Fibroblast of pulmonary artery (primary cell): Measurements from ENCODE around the gene CEACAM20.

Source experiments
- DNase-seq: peaks from one replicate; pipeline ENCODE4 v3.0.0-alpha.2; 2010; ENCODE audit warnings: low read depth
- H3K4me3 ChIP-seq: replicated peaks from 2 replicates; pipeline ENCODE4 v1.5.1; 2011; ENCODE audit warnings: low read depth, mild to moderate bottlenecking, control low read depth, low read length, moderate library complexity
- TF ChIP-seq, protein P1 (sequence below): IDR thresholded peaks from 2 replicates; pipeline ENCODE4 v1.5.1; 2011; ENCODE audit warnings: mild to moderate bottlenecking, control low read depth, low read length, inconsistent platforms; ENCODE audit errors: missing control alignments

CEACAM20 gene

DNA sequence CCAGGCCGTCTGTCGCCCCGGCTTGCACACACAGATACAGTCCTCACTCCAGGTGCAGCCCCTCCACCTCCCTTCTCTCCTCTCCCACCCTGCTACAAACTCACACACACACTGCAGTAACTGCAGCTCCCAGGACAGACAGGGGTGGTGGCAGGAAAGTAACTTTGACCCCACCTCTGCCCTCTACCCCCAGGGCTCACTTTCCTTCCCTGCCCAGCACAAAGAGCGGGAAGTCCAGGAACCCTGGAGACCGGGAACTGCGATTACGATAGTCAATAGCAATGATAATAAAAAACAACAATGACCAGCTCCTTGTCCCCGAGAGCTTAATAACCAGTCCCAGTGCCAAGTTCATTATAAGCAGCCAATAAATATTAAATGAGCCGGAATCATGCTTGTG, at the start of gene CEACAM20:
TSS of gene CEACAM20 (minus strand) at position 140 of the 400 bp plus-strand sequence. CDS start 166 bp downstream, outside the sequence.
- TF ChIP-seq, protein P1, sequence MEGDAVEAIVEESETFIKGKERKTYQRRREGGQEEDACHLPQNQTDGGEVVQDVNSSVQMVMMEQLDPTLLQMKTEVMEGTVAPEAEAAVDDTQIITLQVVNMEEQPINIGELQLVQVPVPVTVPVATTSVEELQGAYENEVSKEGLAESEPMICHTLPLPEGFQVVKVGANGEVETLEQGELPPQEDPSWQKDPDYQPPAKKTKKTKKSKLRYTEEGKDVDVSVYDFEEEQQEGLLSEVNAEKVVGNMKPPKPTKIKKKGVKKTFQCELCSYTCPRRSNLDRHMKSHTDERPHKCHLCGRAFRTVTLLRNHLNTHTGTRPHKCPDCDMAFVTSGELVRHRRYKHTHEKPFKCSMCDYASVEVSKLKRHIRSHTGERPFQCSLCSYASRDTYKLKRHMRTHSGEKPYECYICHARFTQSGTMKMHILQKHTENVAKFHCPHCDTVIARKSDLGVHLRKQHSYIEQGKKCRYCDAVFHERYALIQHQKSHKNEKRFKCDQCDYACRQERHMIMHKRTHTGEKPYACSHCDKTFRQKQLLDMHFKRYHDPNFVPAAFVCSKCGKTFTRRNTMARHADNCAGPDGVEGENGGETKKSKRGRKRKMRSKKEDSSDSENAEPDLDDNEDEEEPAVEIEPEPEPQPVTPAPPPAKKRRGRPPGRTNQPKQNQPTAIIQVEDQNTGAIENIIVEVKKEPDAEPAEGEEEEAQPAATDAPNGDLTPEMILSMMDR = no peak
- no peak for DNase-seq
- no peak within 1 kb of the TSS for H3K4me3 ChIP-seq

- no peak overlapping the region for H3K4me3 ChIP-seq
- TF ChIP-seq, protein P1 = no peak
- DNase-seq = no peak
Measured at GRCh38 chr19:44577566-44577874, 48.0 kb upstream of the CEACAM20 start.

- H3K4me3 ChIP-seq = no peak overlapping the region
- TF ChIP-seq, protein P1 = peak; percentile 51
- DNase-seq = peak; percentile 37
Measured at GRCh38 chr19:44576843-44577565, 47.5 kb upstream of the CEACAM20 start.

GRCh38 chr19:44575116-44575700, 45.7 kb upstream of the CEACAM20 start:
- H3K4me3 ChIP-seq = no peak overlapping the region
- TF ChIP-seq, protein P1 = no peak
- DNase-seq = no peak

- no peak overlapping the region for H3K4me3 ChIP-seq
- TF ChIP-seq, protein P1 = no peak
- DNase-seq = no peak
Measured at GRCh38 chr19:44574186-44574950, 44.9 kb upstream of the CEACAM20 start.

DNA sequence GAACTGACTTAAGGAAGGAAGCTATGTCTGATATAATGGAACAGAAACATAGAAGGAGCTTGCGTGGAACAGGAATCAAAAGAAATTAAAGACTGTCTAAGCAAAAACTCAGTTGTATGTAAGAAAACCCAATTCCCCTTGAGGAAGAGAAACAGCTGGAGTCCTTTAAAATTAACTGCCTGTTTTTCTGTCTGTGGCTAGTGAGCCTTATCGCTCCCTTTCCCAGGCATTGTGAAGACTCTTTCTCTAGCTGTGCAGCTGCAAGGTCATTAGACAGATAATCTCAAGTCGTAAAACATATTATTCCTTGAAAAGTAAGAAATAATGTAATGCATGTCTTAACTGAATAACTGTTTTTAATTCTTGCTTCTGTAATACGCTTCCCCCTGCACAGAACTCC, 44.2 kb upstream of the CEACAM20 start:
- H3K4me3 ChIP-seq = no peak overlapping the region
- DNase-seq = no peak
- TF ChIP-seq, protein P1 = no peak
